Mucosa of rectum (tissue), 2 donors: ENCODE results near the gene MAP3K6.

ENCODE experiments used
- H3K27ac ChIP-seq, 2 donors: one replicate each; pipeline ENCODE4 v1.7.0; 2013; ENCODE audit warnings: inconsistent platforms in 2 of 2, low read depth in 2 of 2, low read length in 2 of 2
- H3K27me3 ChIP-seq, 2 donors: one replicate each; pipeline ENCODE4 v1.7.0; 2013; ENCODE audit warnings: low read length in 2 of 2; ENCODE audit not compliant: control insufficient read depth in 2 of 2, insufficient read depth in 2 of 2
- H3K36me3 ChIP-seq, 2 donors: one replicate each; pipeline ENCODE4 v1.7.0; 2013; ENCODE audit warnings: low read length in 2 of 2; ENCODE audit not compliant: control insufficient read depth in 2 of 2, insufficient read depth in 2 of 2
- H3K4me1 ChIP-seq, 2 donors: one replicate each; pipeline ENCODE4 v1.7.0; 2013; ENCODE audit warnings: low read length in 2 of 2, mild to moderate bottlenecking in 1 of 2; ENCODE audit not compliant: control insufficient read depth in 2 of 2, insufficient read depth in 2 of 2
- H3K4me3 ChIP-seq, 2 donors: one replicate each; pipeline ENCODE4 v1.7.0; 2013; ENCODE audit warnings: low read length in 2 of 2
- H3K9ac ChIP-seq, 2 donors: one replicate each; pipeline ENCODE4 v1.7.0; 2013; ENCODE audit warnings: low read length in 2 of 2, low read depth in 1 of 2, mild to moderate bottlenecking in 1 of 2
- H3K9me3 ChIP-seq, 2 donors: one replicate each; pipeline ENCODE4 v1.7.0; 2013; ENCODE audit warnings: low read length in 2 of 2; ENCODE audit not compliant: control insufficient read depth in 2 of 2
- donor health status: healthy.
- donor health status: Normal muscosa, but diverticular disease.

MAP3K6 gene

DNA sequence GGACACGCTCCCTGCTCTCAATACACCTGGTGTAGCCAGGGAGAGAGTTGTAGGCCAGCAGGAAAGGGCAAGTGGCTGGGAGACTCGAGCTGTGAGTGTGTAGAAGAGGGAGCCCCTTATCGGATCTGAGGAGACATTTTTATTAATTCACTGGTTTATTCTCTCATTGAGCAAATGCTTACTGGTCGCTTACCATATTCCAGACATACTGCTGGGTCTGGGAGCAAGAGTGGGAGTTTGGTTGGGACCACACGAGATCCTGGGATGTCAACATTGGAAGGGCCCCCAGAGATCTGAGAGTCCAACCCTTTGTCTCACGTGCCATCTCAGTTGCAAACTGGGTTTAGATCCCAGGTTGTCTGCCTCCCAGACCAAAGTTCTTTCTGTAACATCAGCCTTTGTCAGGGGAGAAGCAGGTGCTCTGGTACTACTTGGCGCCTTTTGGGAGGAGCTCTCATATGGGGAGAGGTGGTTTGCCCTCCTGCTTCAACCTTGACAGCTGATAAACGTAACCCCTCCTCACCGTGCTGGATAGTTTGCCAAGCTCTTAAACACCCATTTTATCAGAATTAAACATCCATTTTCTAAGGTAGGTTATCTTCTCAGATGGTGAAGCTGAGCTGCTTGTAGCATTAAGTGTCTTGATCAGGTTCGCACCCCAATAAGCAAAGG lies 44.1 kb downstream of the MAP3K6 start:
- Histone ChIP-seq H3K9ac (peak overlapping the region; percentile 95 to 96), H3K9me3 (no peaks in the 10 kb centered on the region), H3K36me3 (peaks cover 12 to 24% of the 10 kb centered on the region in 2 donors), H3K27me3 (peaks cover 0 to 3% of the 10 kb centered on the region in 2 donors), H3K27ac (peak overlapping the region; percentile 88 to 92), H3K4me3 (peak overlapping the region; percentile 99 to 100), H3K4me1 (peaks cover 10 to 16% of the 10 kb centered on the region in 2 donors)

GRCh38 chr1:27321813-27322568 lies 44.8 kb downstream of the MAP3K6 start, which contains the start of gene TMEM222:
TSS of gene TMEM222 (plus strand) at chr1:27322163. CDS start at chr1:27322198, 35 bp downstream.
- H3K27ac ChIP-seq = peak within 1 kb of the TSS; percentile 88 to 92
- H3K4me1 ChIP-seq = peaks cover 10 to 16% of the 10 kb centered on the region in 2 donors
- no peaks in the 10 kb centered on the region for H3K9me3 ChIP-seq
- peak within 1 kb of the TSS; percentile 95 to 96 for H3K9ac ChIP-seq
- H3K4me3 ChIP-seq = peak within 1 kb of the TSS; percentile 99 to 100
- H3K36me3 ChIP-seq = peaks cover 12 to 24% of the 10 kb centered on the region in 2 donors
- peaks cover 0 to 3% of the 10 kb centered on the region in 2 donors for H3K27me3 ChIP-seq

DNA sequence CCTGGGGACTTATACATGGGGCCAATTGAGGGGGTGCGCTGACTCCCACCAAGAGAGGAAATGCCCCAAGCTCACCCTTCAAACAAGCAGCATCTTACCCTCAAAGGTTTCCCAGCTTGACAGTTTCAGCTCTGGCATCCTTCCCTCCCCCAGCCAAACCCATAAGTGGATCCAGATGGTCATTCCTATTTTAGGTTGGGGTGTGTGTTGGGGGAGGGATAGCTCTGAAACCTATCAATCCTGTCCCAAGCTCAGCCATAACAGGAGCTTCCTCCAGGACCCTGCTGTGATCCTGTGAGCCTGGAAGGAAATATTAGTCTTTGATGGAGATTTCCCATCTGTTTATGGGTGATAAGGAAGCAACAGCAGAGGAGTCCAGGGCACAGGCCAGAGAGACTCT lies 48.2 kb downstream of the MAP3K6 start:
- no peaks in the 10 kb centered on the region for H3K9me3 ChIP-seq
- peaks cover 10 to 12% of the 10 kb centered on the region in 2 donors for H3K4me1 ChIP-seq
- H3K27me3 ChIP-seq = peaks cover 0 to 3% of the 10 kb centered on the region in 2 donors
- H3K36me3 ChIP-seq = no peaks in the 10 kb centered on the region
- no peak overlapping the region for H3K4me3 ChIP-seq
- H3K9ac ChIP-seq = no peak overlapping the region
- no peak overlapping the region for H3K27ac ChIP-seq

GRCh38 chr1:27318136-27318535 lies 48.6 kb downstream of the MAP3K6 start:
- Histone ChIP-seq H3K9me3 (no peaks in the 10 kb centered on the region), H3K27ac (no peak overlapping the region), H3K27me3 (peaks cover 0 to 3% of the 10 kb centered on the region in 2 donors), H3K9ac (no peak overlapping the region), H3K4me1 (peaks cover 6 to 8% of the 10 kb centered on the region in 2 donors), H3K36me3 (no peaks in the 10 kb centered on the region), H3K4me3 (no peak overlapping the region)

DNA sequence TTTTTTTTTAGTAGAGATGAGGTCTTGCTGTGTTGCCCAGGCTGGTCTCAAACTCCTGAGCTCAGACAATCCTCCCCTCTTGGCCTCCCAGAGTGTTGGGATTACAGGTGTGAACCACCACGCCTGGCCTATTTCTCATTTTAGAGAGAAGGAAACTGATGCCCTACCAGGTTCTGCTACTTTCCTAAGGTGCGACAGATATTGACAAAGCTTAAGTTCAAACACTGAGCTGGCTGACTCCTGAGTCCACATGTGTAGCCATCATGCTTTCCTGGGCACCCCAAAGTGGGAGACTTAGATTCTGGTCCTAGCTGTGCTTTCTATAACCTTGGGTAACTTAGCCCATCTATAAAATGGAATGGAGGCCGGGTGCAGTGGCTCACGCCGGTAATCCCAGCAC lies 49.9 kb downstream of the MAP3K6 start:
- Histone ChIP-seq H3K9me3 (no peaks in the 10 kb centered on the region), H3K27ac (no peak overlapping the region), H3K4me3 (no peak overlapping the region), H3K4me1 (no peaks in the 10 kb centered on the region), H3K9ac (no peak overlapping the region), H3K27me3 (peaks cover 0 to 3% of the 10 kb centered on the region in 2 donors), H3K36me3 (no peaks in the 10 kb centered on the region)

- Histone ChIP-seq H3K9ac (no peak overlapping the region), H3K27me3 (peaks cover 0 to 3% of the 10 kb centered on the region in 2 donors), H3K27ac (no peak overlapping the region), H3K36me3 (peaks cover 0 to 3% of the 10 kb centered on the region in 2 donors), H3K9me3 (no peaks in the 10 kb centered on the region), H3K4me1 (no peaks in the 10 kb centered on the region), H3K4me3 (no peak overlapping the region)
Observed at GRCh38 chr1:27314737-27315136, 52.0 kb downstream of the MAP3K6 start.

DNA sequence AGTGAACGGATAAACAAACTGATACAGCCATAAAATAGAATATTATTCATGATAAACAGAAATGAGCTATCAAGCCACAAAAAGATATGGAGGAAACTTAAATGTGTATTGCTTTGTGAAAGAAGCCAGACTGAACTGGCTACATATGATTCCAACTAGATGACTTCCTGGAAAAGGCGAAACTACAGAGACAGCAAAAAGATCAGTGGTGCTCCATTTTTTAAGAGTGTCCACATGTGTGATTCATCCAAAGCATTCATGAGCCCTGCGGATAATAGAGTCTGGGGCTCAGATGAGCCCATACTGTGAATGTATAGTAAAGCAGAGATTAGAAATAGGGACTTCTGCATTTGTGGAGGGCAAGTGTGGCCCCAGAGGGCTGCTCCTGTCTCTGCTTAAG lies 52.6 kb downstream of the MAP3K6 start:
- H3K9ac ChIP-seq = no peak overlapping the region
- peaks cover 0 to 3% of the 10 kb centered on the region in 2 donors for H3K36me3 ChIP-seq
- H3K27ac ChIP-seq = no peak overlapping the region
- H3K4me1 ChIP-seq = no peaks in the 10 kb centered on the region
- H3K9me3 ChIP-seq = no peaks in the 10 kb centered on the region
- peaks cover 0 to 3% of the 10 kb centered on the region in 2 donors for H3K27me3 ChIP-seq
- H3K4me3 ChIP-seq = no peak overlapping the region

GRCh38 chr1:27307874-27308598 lies 58.7 kb downstream of the MAP3K6 start:
- Histone ChIP-seq H3K27ac (no peak overlapping the region), H3K36me3 (peaks cover 15 to 26% of the 10 kb centered on the region in 2 donors), H3K9me3 (no peaks in the 10 kb centered on the region), H3K4me1 (no peaks in the 10 kb centered on the region), H3K9ac (no peak overlapping the region), H3K4me3 (no peak overlapping the region), H3K27me3 (no peaks in the 10 kb centered on the region)

GRCh38 chr1:27306892-27307761 lies 59.6 kb downstream of the MAP3K6 start:
- peaks cover 18 to 33% of the 10 kb centered on the region in 2 donors for H3K36me3 ChIP-seq
- no peaks in the 10 kb centered on the region for H3K9me3 ChIP-seq
- no peak overlapping the region for H3K27ac ChIP-seq

More at GRCh38 chr1:27306892-27307761, 59.6 kb downstream of the MAP3K6 start:
- Histone ChIP-seq H3K9ac (no peak overlapping the region), H3K4me3 (no peak overlapping the region), H3K4me1 (no peaks in the 10 kb centered on the region), H3K27me3 (no peaks in the 10 kb centered on the region)
